ENCODE measurements around the gene COPRS.

COPRS gene

GRCh38 chr17:31807846-31808245, 51.2 kb downstream of the COPRS start:
- DNase-seq (ENCODE audit: low spot score), result no peak

- DNase-seq (ENCODE audit: low spot score), result no peak
Measured at GRCh38 chr17:31806921-31807320, 52.1 kb downstream of the COPRS start.

DNA sequence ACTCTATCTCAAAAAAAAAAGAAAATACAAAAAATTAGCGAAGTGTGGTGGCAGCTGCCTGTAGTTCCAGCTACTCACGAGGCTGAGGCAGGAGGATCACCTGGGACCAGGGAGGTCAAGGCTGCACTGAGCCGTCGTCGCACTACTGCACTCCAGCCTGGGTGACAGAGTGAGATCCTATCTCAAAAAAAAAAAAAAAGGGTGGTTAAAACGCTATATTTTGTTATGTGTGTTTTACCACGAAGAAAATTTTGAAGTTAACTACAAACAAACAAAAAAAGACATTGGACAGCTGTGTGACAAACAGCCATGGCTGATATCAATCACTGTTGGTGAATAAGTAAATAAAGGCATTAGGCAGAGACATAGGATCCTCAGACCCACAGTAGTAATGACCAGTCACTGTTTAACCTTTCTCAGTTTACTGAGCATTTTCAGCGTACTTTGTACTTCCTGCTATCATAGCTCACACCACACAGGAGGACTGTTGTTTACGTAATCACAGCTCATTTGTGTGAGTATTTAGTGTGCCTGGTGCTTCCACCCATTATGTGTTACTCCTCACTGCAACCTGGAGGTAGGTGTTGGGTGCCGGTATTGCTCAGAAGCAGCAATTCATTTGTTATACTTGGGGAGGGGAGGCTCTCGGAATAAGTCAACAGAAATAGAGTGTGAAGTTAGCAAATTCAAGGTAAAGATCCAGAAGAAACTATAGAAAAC, 55.4 kb downstream of the COPRS start:
- DNase-seq (ENCODE audit: low spot score), result no peak

GRCh38 chr17:31802502-31802901, 56.5 kb downstream of the COPRS start:
- no peak for DNase-seq (ENCODE audit: low spot score)

Measured in hematopoietic multipotent progenitor cell treated with erythropoietin and hydrocortisone succinate and interleukin-3 and kit ligand, for 17 days (in vitro differentiated cells).